HepG2 (cell line): ENCODE results near the gene ELP6. TPM values are rescaled to one million over a fixed set of nuclear protein-coding genes. Genes with fewer than 3 reads are reported as not detected.

ENCODE experiments used
- FOXA3 ChIP-seq: IDR thresholded peaks from 2 replicates; pipeline ENCODE4 v1.6.1; 2016; ENCODE audit warnings: missing genetic modification reagents, missing compliant biosample characterization
- HNF4G ChIP-seq, 2 experiments: sonication (generic) in 1 of 2; formaldehyde crosslinking in 1 of 2; IDR thresholded peaks; 2 replicates each; pipeline versions ENCODE4 v1.4.0 to v1.6.1; 2011 to 2020; ENCODE audit warnings: borderline replicate concordance in 2 of 2, low read depth in 2 of 2, mild to moderate bottlenecking in 2 of 2, low read length in 1 of 2, missing genetic modification reagents in 1 of 2, moderate library complexity in 1 of 2
- IKZF4 ChIP-seq: sonication (generic); formaldehyde crosslinking; IDR thresholded peaks from 2 replicates; pipeline ENCODE4 v1.5.1; 2020; ENCODE audit warnings: borderline replicate concordance, mild to moderate bottlenecking, low read depth, missing genetic modification reagents; ENCODE audit errors: not compliant biosample characterization
- IRX3 ChIP-seq: sonication (generic); formaldehyde crosslinking; IDR thresholded peaks from 2 replicates; pipeline ENCODE4 v1.8.1; 2023; ENCODE audit warnings: mild to moderate bottlenecking, low read depth, missing genetic modification reagents, borderline replicate concordance
- MTA3 ChIP-seq: sonication (generic); formaldehyde crosslinking; IDR thresholded peaks from 2 replicates; pipeline ENCODE4 v1.4.0; 2020; ENCODE audit warnings: missing genetic modification reagents
- MYC ChIP-seq: sonication (generic); formaldehyde crosslinking; IDR thresholded peaks from 2 replicates; pipeline ENCODE4 v1.9.0; 2021; ENCODE audit warnings: missing genetic modification reagents, borderline replicate concordance
- SP5 ChIP-seq: IDR thresholded peaks from 2 replicates; pipeline ENCODE4 v1.6.1; 2016; ENCODE audit warnings: low read depth, borderline replicate concordance
- TARDBP ChIP-seq: sonication (generic); formaldehyde crosslinking; IDR thresholded peaks from 2 replicates; pipeline ENCODE4 v1.8.0; 2022; ENCODE audit warnings: mild to moderate bottlenecking, missing genetic modification reagents
- TMF1 ChIP-seq: sonication (generic); formaldehyde crosslinking; IDR thresholded peaks from 2 replicates; pipeline ENCODE4 v1.8.1; 2022; ENCODE audit warnings: low read depth, missing genetic modification reagents
- YY1 ChIP-seq: IDR thresholded peaks from 2 replicates; pipeline ENCODE4 v1.6.1; 2011; ENCODE audit warnings: low read length, low read depth, moderate library complexity, mild to moderate bottlenecking; ENCODE audit not compliant: insufficient read depth, insufficient replicate concordance
- ZNF10 ChIP-seq: sonication (generic); formaldehyde crosslinking; IDR thresholded peaks from 2 replicates; pipeline ENCODE4 v1.4.0; 2020; ENCODE audit warnings: mild to moderate bottlenecking, low read depth, missing genetic modification reagents, borderline replicate concordance
- ZNF451 ChIP-seq: sonication (generic); formaldehyde crosslinking; IDR thresholded peaks from 2 replicates; pipeline ENCODE4 v1.5.0; 2020; ENCODE audit warnings: mild to moderate bottlenecking, missing genetic modification reagents
- ZNF501 ChIP-seq: sonication (generic); formaldehyde crosslinking; IDR thresholded peaks from 2 replicates; pipeline ENCODE4 v1.5.1; 2020; ENCODE audit warnings: mild to moderate bottlenecking, moderate library complexity, missing genetic modification reagents
- polyA plus RNA-seq, 8 experiments: library from polyadenylated mRNA; depleted of rRNA in 3 of 8; stranded (reverse) in 7 of 8; unstranded in 1 of 8; fragments of >200 nt; fragmentation: Illumina TruSeq in 4 of 8; extraction: Trizol in 4 of 8; gene quantifications; 2 replicates each; pipeline versions ENCODE4 v1.2.1 to v1.2.3, GENCODE V29; 2011 to 2016; ENCODE audit warnings: low read depth in 4 of 8, missing spikeins in 1 of 8, mixed read lengths in 1 of 8; ENCODE audit not compliant: insufficient read depth in 1 of 8
- total RNA-seq, 5 experiments: library from RNA; depleted of rRNA; stranded (reverse); fragments of >200 nt; fragmentation: Illumina TruSeq; extraction: Trizol; gene quantifications; 2 replicates each; pipeline ENCODE4 v1.2.3, GENCODE V29; 2016; ENCODE audit warnings: low read depth in 1 of 5
- TF ChIP-seq, protein P1 (sequence below): sonication (generic); formaldehyde crosslinking; IDR thresholded peaks from 2 replicates; pipeline ENCODE4 v1.5.0; 2020; ENCODE audit warnings: mild to moderate bottlenecking, missing genetic modification reagents, borderline replicate concordance
- TF ChIP-seq, protein P2 (sequence below): sonication (generic); formaldehyde crosslinking; IDR thresholded peaks from 2 replicates; pipeline ENCODE4 v1.4.0; 2020; ENCODE audit warnings: mild to moderate bottlenecking, missing genetic modification reagents
- TF ChIP-seq, protein P3 (sequence below): IDR thresholded peaks from 2 replicates; pipeline ENCODE4 v1.6.1; 2016
- TF ChIP-seq, protein P4 (sequence below): sonication (generic); formaldehyde crosslinking; IDR thresholded peaks from 2 replicates; pipeline ENCODE4 v1.5.0; 2020; ENCODE audit warnings: missing genetic modification reagents, mild to moderate bottlenecking, borderline replicate concordance
- TF ChIP-seq, protein P5 (sequence below): sonication (generic); formaldehyde crosslinking; IDR thresholded peaks from 2 replicates; pipeline ENCODE4 v1.4.0; 2020; ENCODE audit warnings: missing genetic modification reagents

Gene ELP6
- total and polyA plus RNA-seq, 2 of the 13 experiments (the other 11 are each of a cell fraction or from before 2014, with no cell fraction given) = 45.0 to 49.3 TPM

DNA sequence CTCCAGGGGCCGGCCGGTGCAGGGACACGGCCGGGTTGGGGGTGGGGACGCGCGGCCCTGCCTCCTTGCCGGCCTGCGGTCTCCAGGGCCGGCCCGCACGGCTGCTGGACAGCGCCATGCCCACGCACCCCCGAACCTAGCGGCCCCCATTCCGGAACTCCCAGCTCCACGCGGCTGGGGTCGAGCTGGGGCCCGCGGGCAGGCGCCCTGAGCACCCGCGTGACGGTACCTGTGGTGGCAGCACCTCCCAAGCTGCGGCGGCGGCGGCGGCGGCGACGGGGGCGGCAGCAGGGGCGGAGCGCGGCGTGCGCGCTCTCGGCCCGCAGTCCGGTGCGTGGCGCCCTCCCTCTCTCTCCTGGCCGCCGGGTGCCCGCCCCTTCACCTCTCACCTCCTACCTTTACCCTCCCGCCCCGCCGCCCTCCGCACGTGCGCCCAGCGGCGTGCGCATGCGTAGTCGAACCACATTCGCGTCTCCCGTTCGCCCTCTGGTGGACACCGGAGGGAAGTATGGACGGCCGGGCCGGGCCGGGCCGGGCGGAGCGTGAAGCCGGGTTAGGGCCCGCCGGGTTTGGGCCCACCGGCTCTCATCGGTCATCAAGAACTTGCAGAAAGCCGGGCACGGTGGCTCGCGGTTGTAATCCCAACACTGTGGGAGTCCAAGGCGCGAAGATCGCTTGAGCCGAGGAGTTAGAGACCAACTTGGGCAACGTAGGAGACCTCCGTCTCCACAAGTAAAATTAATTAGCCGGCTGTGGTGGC, 37.8 kb downstream of the ELP6 start, which contains the start of gene SCAP (continued):
- TF ChIP-seq, protein P1, sequence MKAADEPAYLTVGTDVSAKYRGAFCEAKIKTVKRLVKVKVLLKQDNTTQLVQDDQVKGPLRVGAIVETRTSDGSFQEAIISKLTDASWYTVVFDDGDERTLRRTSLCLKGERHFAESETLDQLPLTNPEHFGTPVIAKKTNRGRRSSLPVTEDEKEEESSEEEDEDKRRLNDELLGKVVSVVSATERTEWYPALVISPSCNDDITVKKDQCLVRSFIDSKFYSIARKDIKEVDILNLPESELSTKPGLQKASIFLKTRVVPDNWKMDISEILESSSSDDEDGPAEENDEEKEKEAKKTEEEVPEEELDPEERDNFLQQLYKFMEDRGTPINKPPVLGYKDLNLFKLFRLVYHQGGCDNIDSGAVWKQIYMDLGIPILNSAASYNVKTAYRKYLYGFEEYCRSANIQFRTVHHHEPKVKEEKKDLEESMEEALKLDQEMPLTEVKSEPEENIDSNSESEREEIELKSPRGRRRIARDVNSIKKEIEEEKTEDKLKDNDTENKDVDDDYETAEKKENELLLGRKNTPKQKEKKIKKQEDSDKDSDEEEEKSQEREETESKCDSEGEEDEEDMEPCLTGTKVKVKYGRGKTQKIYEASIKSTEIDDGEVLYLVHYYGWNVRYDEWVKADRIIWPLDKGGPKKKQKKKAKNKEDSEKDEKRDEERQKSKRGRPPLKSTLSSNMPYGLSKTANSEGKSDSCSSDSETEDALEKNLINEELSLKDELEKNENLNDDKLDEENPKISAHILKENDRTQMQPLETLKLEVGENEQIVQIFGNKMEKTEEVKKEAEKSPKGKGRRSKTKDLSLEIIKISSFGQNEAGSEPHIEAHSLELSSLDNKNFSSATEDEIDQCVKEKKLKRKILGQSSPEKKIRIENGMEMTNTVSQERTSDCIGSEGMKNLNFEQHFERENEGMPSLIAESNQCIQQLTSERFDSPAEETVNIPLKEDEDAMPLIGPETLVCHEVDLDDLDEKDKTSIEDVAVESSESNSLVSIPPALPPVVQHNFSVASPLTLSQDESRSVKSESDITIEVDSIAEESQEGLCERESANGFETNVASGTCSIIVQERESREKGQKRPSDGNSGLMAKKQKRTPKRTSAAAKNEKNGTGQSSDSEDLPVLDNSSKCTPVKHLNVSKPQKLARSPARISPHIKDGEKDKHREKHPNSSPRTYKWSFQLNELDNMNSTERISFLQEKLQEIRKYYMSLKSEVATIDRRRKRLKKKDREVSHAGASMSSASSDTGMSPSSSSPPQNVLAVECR = peak; percentile 85; the same call in 1 of the 2 replicates
- TF ChIP-seq TARDBP (CRISPR knock-in tag) (peak; percentile 87; the same call in 1 of the 2 replicates), SP5 (CRISPR knock-in tag) (peak; percentile 97), IKZF4 (peak; percentile 24), MYC (CRISPR knock-in tag) (peak; percentile 98), ZNF10 (CRISPR knock-in tag) (no peak), YY1 (peak; percentile 86), IRX3 (CRISPR knock-in tag) (0 out of 2 replicates have a peak, but pooled peaks have one; percentile 17), ZNF501 (CRISPR knock-in tag) (peak; percentile 93), TMF1 (peak; percentile 19; the same call in 1 of the 2 replicates), FOXA3 (CRISPR knock-in tag) (peak; percentile 68), HNF4G (IDR thresholded peaks at IDR 0.05; ENCODE audit: borderline replicate concordance, low read depth, low read length) (peak; percentile 34; the same call in 1 of the 2 replicates), HNF4G (CRISPR knock-in tag; IDR thresholded peaks at IDR 0.05; ENCODE audit: borderline replicate concordance, low read depth) (no peak; the same call in 1 of the 2 replicates), MTA3 (no peak), ZNF451 (peak; percentile 95)
- TF ChIP-seq, protein P2, sequence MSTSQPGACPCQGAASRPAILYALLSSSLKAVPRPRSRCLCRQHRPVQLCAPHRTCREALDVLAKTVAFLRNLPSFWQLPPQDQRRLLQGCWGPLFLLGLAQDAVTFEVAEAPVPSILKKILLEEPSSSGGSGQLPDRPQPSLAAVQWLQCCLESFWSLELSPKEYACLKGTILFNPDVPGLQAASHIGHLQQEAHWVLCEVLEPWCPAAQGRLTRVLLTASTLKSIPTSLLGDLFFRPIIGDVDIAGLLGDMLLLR (CRISPR knock-in tag) = peak; percentile 13
- TF ChIP-seq, protein P3, sequence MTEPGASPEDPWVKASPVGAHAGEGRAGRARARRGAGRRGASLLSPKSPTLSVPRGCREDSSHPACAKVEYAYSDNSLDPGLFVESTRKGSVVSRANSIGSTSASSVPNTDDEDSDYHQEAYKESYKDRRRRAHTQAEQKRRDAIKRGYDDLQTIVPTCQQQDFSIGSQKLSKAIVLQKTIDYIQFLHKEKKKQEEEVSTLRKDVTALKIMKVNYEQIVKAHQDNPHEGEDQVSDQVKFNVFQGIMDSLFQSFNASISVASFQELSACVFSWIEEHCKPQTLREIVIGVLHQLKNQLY (CRISPR knock-in tag) = peak; percentile 79; the same call in 1 of the 2 replicates
- TF ChIP-seq, protein P4, sequence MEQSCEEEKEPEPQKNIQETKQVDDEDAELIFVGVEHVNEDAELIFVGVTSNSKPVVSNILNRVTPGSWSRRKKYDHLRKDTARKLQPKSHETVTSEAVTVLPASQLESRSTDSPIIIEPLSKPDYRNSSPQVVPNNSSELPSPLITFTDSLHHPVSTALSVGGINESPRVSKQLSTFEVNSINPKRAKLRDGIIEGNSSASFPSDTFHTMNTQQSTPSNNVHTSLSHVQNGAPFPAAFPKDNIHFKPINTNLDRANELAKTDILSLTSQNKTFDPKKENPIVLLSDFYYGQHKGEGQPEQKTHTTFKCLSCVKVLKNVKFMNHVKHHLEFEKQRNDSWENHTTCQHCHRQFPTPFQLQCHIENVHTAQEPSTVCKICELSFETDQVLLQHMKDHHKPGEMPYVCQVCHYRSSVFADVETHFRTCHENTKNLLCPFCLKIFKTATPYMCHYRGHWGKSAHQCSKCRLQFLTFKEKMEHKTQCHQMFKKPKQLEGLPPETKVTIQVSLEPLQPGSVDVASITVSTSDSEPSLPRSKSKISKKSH (CRISPR knock-in tag) = 0 out of 2 replicates have a peak, but pooled peaks have one; percentile 50
- TF ChIP-seq, protein P5, sequence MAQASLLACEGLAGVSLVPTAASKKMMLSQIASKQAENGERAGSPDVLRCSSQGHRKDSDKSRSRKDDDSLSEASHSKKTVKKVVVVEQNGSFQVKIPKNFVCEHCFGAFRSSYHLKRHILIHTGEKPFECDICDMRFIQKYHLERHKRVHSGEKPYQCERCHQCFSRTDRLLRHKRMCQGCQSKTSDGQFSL (CRISPR knock-in tag) = 0 out of 2 replicates have a peak, but pooled peaks have one; percentile 12
